ENCODE measurements around the gene HIF1A.
A peak's percentile ranks its signal among the peaks of the same experiment; 100 is the strongest.
"Not testable (repeated sequence)": the region's sequence is repeated elsewhere in the genome, so short reads cannot be mapped to it uniquely, and the experiment has no call there.

HIF1A gene

DNA sequence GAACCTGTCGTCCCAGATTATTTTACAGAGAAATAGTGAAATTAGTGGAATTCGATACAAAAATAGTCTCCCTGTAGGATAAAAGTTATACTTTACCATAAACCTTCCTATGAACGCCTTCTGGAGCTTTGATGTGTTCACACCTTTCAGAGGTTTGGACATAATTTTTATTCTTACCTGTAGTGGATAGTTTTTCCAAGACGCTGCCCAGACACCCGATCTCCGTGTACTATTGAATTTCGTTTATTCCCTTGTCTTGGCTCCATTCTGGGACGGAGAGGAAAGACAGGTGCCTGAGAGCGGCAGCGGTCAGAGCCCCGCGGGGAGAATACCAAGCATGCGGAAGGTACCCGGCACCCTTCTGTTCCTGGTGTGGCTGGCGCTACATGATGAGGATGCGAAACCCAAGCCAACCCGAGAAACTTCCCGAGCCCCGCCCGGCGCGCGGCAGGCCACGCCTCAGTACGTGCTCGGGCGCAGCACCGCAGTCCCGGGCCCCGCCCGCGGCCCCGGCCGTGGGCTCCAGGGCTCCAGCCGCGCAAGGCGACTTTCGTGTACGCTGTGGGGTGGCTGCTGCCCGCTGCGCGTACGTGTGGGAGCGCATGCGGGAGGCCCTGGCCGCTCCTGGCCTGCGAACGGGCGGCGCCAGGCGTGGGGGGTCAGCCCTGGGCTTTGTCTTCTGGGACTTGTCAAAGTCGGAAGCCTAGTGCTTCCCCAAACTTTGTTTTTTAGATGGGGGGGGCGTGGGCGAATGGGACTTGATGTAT, 55.6 kb downstream of the HIF1A start:
- TF ChIP-seq, protein P1, sequence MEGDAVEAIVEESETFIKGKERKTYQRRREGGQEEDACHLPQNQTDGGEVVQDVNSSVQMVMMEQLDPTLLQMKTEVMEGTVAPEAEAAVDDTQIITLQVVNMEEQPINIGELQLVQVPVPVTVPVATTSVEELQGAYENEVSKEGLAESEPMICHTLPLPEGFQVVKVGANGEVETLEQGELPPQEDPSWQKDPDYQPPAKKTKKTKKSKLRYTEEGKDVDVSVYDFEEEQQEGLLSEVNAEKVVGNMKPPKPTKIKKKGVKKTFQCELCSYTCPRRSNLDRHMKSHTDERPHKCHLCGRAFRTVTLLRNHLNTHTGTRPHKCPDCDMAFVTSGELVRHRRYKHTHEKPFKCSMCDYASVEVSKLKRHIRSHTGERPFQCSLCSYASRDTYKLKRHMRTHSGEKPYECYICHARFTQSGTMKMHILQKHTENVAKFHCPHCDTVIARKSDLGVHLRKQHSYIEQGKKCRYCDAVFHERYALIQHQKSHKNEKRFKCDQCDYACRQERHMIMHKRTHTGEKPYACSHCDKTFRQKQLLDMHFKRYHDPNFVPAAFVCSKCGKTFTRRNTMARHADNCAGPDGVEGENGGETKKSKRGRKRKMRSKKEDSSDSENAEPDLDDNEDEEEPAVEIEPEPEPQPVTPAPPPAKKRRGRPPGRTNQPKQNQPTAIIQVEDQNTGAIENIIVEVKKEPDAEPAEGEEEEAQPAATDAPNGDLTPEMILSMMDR (IDR thresholded peaks at IDR 0.05; ENCODE audit: low read length, missing control alignments) = no peak
- DNase-seq (ENCODE audit: low read depth) = peak; percentile 67
- peak overlapping the region; percentile 15 for H3K4me3 ChIP-seq (replicated peaks; ENCODE audit: low read depth, low read length)

GRCh38 chr14:61751475-61751989, 56.2 kb downstream of the HIF1A start:
- no peak overlapping the region for H3K4me3 ChIP-seq (replicated peaks; ENCODE audit: low read depth, low read length)
- TF ChIP-seq, protein P1 (IDR thresholded peaks at IDR 0.05; ENCODE audit: low read length, missing control alignments) = no peak
- DNase-seq (ENCODE audit: low read depth) = no peak

GRCh38 chr14:61752626-61753025, 57.3 kb downstream of the HIF1A start:
- H3K4me3 ChIP-seq (replicated peaks; ENCODE audit: low read depth, low read length) = no peak overlapping the region
- peak; percentile 59 for DNase-seq (ENCODE audit: low read depth)
- TF ChIP-seq, protein P1 (IDR thresholded peaks at IDR 0.05; ENCODE audit: low read length, missing control alignments) = no peak

GRCh38 chr14:61753631-61754030, 58.3 kb downstream of the HIF1A start:
- TF ChIP-seq, protein P1 (IDR thresholded peaks at IDR 0.05; ENCODE audit: low read length, missing control alignments) = peak; percentile 26
- DNase-seq (ENCODE audit: low read depth) = no peak

DNA sequence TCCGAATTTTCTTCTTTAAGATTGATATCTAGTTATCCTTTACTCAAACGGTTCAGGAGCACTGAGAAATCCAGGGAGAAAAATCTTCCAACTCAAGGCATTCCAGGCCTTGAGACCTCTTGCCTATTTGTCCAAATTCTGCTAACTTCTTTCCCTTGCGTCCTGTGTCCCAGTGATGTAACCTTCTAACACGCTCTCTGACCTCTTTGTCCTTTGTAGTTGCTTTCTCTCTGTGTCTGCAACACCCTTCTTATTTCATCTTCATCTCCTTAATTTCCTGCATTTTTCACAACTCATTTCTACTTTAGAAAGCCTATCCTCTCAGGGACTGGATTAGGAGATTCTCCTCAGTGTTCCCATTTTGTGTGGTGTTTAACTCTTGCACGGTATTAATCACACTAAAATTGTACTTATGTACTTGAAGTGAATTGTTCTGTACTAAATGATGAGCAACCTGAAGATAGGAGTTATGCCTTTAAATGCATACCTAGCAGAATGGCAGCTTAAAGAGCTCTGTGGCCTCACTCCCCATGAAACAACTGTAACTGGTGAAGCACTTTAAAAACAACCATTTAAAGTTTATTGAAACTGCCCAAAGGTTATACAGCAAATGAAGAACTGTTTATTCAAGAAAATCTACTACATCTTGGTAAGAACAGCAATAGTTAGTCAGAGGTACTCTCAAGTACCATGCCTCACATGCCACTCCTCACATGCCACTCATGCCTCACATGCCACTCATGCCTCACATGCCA, 59.5 kb downstream of the HIF1A start:
- TF ChIP-seq, protein P1 (IDR thresholded peaks at IDR 0.05; ENCODE audit: low read length, missing control alignments) = no peak
- DNase-seq (ENCODE audit: low read depth) = peak; percentile 65
- no peak overlapping the region for H3K4me3 ChIP-seq (replicated peaks; ENCODE audit: low read depth, low read length)

More at GRCh38 chr14:61753631-61754030, 58.3 kb downstream of the HIF1A start:
- H3K4me3 ChIP-seq (replicated peaks; ENCODE audit: low read depth, low read length) = no peak overlapping the region

DNA sequence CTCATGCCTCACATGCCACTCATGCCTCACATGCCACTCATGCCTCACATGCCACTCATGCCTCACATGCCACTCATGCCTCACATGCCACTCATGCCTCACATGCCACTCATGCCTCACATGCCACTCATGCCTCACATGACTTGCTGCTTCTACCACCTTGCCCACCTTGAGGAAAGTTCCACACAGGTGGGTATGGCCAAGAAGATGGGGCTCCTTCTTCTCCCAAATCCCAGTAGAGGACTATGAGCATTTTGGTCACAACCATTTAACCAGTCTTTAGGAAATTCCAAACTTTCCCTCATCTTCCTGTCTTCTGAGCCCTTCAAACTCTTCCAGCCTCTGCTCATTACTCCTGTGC, 60.0 kb downstream of the HIF1A start:
- not testable (repeated sequence) for DNase-seq (ENCODE audit: low read depth); H3K4me3 ChIP-seq (replicated peaks; ENCODE audit: low read depth, low read length)

- DNase-seq (ENCODE audit: low read depth) = peak; percentile 47
- TF ChIP-seq, protein P1 (IDR thresholded peaks at IDR 0.05; ENCODE audit: low read length, missing control alignments) = no peak
Observed at GRCh38 chr14:61756135-61756534, 60.8 kb downstream of the HIF1A start.

More at GRCh38 chr14:61756135-61756534, 60.8 kb downstream of the HIF1A start:
- no peak overlapping the region for H3K4me3 ChIP-seq (replicated peaks; ENCODE audit: low read depth, low read length)
